ENCODE measurements around the gene PAX8.
A peak's percentile ranks its signal among the peaks of the same experiment; 100 is the strongest.

The PAX8 gene

DNA sequence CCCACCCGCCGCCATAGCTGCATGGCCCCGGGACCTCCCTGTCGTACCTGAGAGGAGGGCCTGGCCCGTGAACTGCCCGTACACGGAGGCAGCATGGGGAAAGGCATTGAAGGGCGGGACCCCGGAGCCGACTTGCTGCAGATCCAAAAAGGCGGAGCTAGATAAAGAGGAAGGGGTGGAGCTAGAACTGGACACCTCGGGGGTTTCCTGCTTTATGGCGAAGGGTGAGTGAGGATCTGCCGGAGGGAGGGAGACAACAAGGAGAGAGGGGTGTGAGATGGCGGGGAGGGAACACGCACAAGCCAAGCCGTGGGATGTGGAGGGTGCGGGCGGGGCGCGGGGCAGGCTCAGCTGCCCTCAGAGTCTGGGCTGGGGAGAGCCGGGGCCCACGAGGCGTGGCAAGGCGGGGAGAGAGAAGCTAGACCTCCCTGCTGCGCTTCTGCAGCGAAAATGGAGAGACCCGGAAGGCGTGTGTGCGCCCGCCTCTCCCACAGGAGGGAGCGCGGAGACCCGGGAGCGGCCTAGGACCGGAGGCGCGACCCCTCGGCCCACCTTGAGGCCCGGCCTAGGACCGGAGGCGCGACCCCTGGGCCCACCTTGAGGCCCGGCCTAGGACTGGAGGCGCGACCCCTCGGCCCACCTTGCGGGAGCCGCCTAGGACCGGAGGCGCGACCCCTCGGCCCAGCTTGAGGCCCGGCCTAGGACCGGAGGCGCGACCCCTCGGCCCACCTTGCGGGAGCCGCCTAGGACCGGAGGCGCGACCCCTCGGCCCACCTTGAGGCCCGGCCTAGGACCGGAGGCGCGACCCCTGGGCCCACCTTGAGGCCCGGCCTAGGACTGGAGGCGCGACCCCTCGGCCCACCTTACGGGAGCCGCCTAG, 43.1 kb downstream of the PAX8 start:
- DNase-seq, result peak; percentile 73

DNA sequence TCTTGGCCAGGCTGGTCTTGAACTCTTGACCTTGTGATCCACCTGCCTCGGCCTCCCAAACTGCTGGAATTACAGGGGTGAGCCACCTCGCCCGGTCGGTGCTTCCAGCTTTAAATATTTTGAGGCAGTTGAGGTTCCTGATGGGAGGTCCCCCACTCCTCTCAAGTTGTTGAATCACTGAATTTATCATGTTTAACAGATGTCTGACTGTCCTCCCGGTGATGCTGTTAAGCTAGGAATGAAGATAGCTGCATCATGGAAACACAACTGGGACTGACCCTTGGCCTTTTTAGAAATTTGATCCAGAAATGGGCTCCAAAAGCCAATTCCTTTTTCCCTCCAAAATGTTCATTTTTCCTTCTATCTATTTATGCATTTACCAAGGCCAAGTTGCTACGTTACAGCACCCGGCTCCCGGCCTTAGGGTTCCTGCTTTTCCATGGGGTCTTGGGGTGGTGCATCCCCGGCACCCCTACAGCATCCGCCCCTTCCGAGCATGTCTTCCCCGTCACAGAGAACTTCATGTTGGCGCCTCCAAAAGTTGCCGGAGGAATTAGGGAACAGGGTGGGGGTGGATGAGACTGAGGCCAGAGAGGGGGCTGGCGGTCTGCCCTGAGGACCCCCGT, 43.9 kb downstream of the PAX8 start:
- no peak for DNase-seq

DNA sequence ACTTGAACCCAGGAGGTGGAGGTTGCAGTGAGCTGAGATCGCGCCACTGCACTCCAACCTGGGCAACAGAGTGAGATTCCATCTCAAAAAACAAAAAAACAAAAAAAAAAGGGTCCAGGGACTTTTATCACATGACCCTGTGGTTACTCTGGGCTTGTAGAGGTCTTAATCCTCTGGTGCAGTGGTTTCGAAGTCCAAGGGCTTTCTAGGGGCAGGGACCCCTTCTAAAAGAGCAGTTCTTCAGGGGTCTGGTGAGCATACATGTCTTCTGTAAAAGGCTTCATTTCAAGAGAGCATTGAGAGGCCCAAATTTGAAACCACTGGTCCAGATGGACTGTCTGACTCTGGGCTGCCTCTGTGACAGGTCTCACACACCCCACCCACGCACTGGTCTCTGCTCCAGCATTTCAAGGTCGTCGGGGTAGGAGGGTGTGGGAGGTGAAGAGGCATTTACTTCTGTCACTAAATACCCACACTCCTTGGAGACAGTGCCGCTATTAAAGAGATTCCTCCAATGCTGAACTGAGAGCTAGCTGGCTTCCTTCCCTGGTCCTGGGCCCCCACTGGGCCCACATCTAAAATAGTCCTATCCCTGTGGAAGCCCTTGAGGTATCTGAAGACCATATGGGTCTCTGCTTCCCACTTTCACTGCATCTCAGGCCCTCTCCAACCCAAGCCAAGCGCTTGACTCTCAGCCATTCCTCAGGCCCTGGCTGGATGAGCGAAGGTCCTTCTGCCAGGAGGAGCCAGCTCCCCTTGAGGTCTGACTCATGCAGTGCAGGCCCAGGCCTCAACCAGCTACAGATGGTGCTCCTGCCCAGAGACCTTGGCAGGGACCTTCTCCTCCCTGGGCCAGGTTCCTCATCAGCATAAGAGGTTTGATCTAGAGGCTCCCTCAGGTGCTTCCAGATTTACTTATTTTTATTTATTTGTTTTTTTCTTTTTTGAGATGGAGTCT, 44.8 kb downstream of the PAX8 start:
- no peak for DNase-seq

DNA sequence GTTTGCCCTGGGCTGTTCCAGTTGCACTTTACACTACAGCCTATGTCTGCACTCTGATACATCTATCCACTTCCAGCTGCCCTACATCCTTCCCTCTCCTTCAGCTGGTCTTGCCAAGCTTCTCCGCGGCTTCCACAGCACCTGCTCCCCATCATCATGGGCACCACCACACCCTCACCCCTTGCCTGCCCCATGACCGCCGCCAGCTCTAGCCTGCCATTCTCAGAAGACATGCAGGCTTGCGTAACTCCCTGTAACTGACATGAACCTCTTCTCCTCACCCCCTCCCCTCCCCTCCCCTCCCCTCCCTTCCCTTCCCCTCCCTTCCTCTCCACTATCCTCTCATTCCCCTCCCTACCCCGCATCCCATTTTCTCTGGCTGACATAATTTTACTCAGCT, 46.0 kb downstream of the PAX8 start:
- peak; percentile 50 for DNase-seq

DNA sequence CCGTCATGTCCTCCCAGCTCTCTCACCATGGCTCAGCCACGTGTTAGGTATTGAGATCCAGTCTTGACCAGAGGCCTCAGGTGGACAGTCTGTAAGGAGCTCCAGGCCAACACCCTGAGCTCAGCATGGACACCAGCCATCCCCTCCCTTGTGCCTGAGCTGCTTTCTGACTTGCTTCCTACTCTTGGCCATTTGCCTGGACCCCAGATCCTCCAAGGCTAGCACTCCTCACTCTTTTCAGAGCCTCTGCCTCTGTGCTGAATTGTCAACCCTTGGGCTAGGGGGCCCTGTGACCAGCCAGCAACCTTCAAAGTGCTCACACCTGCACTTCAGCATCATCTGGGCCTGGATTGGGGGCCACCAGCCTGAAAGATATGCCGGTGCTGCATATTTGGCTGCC, 46.6 kb downstream of the PAX8 start:
- DNase-seq, result no peak

DNA sequence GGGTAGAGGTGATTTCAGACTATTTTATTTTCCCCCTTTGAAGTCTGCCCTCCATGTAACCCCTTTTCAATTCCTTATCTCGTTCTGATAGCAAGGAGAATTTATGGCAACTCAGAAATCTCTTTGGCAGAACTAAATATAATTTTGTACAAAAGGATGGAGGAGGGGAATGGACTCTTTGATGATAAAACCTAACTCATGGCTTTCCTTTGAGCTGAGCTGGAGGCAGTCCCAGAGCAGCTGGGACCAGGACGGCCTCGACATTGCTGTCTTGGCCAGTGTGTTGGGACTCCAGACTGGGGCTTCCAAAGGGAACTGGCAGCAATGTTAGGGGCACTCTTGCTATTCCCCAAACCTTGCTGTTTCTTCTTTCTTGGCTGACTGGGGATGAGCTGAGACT, 47.7 kb downstream of the PAX8 start:
- no peak for DNase-seq

DNA sequence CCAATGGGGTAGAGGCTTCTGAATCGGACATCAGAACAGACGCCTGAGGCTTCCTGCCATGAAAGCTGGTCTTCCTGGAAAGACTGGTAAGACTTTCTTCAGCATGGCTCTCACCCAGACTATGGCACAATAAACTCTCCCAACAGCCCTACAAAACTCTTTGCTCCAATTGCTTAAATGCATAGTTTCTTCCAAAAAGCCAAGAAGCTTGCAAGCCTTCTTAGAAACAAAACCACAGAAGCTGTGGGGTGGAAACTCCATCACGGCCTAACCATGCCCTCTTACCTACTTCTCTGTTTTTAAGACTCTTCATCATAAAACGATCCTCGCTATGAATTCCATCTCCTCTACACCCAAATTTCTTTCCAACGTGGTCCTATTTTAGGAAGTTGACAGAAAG, 48.2 kb downstream of the PAX8 start:
- DNase-seq, result no peak

DNA sequence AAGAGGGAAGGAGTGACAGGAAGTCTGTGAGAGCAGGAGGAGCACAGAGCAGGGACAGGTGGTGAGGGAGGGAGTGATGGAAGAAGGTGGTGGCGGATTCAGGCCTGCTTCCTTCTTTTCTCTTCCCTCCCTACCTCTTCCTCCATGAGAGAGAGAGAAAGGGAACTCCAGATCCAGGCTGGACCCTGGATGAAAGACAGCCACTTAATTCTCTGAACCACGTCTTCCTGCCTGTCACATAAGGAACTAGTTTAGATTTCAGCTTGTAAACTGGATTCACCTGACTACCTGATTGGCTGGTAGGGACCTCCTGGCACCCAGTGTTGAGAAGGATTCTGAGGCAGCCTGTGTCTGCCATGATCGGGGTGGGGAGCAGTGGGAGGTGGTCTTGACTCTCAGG, 48.9 kb downstream of the PAX8 start:
- DNase-seq, result no peak

DNA sequence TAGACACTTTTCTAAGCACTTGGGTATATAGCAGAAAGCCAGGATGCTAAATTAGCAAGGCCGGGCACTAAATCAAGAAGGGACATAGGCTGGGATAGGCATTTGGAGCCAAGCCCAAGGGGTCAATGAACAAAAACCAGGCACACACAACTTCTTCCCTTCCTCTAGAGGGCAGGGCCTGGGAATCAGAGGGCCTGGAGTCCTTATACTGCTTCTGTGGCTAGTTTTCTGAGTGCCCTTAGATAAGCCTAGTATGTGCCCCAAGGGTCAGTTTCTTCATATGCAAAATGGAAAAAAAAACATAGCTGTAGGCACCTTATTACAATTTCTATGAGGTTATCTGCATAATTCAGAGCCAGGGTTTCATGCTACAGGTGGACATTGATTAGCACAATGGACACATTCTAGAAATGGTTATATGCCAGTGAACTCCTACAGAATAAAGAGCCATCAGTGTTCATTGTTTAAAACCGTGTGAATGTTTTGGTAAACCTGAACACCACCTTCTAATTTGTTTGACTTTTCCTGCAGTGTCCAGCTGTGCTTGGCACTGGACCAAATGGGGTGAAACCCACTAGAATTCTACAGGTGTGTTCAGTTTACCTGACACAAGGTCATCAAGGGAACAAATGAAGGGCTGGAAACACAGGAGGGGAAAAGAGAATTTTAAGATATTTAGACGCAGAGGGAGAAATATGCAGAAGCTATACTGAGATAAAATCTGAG, 49.6 kb downstream of the PAX8 start:
- DNase-seq, result no peak

DNA sequence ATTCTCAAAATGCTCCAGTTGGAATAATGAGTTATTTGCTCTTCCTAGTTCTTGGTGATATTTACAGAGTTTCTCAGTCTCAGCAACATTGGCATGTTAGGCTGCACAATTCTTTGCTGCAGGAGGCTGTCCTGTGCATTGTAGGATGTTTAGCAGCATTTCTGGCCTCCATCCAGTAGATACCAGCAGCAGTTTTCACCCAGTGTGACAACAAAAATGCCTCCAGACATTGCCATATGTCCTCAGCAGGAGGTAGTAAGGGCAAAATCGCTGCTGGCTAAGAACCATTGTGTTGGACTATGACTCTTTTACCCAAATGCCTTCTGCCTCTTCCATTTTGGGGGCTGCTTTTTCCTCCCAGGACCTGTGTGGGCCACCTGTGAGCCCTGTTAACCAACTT, 50.4 kb downstream of the PAX8 start:
- DNase-seq, result no peak

DNA sequence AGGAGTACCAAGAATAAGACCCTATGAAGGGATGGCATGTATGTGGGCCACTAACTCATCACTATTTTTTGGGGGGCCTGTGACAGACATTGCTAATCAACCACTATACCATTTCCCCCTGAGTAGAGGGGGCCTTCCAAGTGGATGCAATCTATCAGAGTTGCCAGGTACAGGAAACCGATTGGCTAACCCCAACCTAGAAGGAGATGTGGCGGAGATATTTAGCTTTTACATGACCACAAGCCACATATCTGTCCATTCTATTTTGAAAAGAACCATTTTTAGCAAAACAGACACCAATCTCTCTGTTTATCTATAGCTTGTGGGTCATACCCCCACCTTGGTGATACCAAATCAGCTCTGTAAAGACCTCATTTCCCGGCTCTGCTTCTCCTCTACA, 51.0 kb downstream of the PAX8 start:
- no peak for DNase-seq

DNA sequence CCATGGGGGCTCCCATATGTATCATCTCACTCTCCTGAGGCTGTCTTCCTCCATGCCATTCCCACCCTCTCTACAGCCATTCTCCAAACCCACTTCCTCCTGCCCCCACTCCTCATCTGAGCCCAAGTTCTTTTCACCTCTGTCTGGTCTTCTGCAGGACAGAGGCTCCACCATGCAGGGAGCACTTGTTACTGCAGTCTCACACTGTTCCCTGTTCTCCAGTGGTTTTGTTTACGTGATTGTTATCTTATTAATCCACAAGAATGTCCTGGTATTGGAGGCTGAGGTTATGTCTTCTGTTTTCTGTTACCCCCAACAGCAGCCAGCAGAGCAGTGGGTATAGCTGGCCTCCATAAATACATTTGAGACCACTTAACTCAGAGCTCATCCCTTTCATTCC, 51.4 kb downstream of the PAX8 start:
- no peak for DNase-seq

DNA sequence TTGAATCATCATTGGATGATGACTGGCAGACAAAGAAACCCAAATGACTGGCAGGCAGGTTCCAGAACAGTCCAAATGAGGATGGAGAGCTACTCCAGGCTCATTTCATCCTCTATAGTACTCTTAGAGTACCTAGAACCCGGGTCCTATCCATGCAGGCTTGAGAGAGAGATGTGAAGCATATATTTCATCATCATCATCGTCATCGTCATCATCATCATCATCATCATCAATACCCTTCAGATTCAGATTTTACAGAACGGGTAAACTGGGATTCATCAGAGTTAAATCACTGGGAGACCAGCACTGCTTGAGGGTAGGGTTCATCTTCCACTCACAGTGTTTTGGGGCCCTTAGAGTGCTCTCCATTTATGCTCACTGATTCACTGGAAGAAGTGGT, 52.3 kb downstream of the PAX8 start:
- no peak for DNase-seq

DNA sequence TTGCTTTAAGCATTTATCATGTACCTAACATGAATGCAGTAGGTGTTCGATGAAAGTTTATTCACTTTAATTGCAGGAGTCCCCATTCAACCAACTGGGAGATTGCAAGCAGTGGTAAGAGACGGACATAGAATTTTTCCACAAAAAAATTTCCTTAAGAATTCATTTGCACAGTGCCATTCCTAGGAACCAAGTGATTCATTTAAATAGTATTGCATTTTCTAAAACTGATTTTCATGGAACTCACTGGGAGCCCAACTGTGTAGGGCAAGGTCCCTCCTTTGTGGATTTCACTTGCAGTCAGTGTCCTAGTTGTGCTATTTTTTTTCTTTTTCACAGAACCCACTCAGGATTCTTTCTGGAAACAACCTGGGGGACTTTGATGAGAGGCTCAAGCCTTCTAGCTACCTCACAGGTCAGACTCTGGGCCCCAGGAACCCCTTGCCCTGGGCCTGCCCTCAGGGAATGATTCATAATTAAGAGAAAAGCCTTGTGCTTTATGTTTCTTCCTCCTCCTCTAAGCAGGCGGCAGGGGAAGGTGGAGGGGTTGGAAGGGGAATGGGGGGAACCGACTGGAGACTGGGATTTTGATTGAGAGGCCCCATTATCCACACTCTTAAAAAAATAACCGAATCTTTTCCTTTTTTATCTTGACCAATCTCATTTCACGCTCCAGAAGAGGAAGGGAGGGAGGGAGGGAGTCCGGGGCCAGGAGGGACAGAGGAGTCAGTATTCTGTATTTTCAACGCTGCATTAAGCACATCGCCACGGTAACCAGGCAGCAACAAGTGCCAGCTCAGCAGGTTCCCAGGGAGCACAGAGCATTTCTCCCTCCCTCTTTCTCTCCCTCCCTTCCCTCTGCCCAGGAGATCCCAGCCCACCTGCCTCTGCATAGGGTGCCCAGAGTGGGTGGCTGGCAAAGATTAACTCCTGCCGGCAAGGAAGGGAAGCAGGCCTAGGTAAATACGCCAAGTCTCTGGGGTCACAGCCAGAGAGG, 53.2 kb downstream of the PAX8 start:
- peak; percentile 70 for DNase-seq

DNA sequence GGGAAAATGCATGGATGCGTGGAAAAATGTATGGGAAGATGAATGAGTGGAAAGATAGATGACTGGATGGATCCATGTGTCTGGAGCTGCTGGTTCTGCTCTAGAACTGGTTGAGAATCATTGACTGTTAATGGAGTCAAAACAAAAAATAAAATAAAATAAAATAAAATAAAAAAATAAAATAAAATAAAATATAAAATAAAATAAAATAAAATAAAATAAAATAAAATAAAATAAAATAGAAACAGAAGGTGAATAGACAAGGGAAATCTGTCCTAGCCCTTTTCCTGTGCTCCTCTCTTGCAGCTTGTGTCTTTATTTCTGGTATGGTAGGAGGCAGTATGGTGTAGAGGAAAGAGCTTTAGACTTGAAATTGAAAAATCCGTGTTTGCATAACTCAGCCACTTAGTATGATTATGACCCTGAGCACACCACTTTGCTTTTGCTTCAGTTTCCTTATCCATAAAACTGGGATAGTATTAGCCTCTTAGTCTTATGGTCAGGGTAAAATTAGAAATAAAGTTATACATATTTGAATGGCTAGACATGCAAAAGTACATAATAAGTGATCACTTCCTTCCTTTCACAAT, 54.0 kb downstream of the PAX8 start:
- no peak for DNase-seq

DNA sequence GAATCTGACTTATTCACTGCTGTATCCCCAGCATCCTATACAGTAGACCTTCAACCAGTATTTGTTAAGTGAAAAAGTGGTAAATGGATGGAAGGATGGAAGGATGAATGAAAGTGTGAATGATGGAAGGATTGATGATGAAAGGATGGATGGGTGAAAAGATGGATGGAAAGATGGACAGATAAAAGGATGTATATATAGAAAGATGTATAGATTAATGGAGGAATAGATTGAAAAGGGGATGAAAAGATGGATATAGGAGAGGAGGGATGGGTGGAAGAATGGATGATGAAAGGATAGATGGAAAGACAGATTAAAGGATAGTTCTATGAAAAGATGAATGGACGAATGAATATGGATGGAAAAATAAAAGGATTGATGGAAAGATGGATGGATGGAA, 54.9 kb downstream of the PAX8 start:
- DNase-seq, result no peak

DNA sequence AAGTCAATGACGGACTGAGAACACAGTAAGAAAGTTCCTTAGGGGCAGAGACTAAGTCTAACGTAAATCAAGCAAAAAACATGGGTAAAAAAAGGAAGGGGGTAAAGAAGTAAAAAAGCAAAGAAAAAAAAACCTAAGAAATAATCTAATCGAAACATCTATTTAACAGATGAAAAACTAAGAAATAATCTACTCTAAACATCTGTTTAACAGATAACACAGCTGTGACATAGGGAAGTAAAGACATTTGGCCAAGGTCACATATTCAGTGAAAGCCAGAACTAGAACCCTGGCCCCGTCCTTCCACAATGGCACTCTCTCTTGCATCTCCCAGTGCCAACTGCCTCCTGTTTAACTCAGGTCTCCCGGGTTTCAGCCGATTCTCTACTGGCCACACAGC, 56.9 kb downstream of the PAX8 start:
- DNase-seq, result no peak

DNA sequence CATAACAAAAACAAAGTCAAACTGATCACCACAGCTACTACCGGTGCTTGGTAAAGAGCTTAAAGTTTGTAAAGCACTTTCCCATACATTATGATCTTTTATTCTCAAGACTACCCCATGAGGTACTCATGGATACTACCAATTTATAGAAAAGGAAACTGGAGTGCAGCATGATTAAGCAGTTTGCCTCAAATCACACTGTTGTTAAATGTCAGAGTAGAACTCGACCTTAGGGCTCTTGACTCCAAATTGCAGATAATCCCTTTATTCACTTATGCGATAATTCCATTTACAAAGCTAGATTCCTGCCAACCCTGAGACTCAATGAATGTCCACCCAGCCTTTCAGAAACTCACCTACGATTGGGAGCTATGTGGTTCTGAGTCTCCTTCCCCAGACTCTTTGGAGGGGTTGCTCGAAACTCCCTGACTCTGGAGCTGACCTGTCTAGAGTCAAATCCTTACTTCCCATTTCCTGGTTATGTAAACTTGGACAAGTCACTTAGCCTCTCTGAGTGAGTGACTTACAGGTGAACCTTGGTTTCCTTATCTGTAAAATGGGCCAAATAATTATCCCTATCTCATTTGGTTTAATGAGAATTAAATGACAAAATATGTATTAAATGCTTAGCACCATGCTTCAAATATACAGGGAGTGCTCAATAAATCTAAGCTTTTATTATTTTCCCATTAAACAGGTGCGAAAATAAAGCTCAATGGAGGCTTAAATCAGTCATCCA, 57.6 kb downstream of the PAX8 start:
- no peak for DNase-seq

DNA sequence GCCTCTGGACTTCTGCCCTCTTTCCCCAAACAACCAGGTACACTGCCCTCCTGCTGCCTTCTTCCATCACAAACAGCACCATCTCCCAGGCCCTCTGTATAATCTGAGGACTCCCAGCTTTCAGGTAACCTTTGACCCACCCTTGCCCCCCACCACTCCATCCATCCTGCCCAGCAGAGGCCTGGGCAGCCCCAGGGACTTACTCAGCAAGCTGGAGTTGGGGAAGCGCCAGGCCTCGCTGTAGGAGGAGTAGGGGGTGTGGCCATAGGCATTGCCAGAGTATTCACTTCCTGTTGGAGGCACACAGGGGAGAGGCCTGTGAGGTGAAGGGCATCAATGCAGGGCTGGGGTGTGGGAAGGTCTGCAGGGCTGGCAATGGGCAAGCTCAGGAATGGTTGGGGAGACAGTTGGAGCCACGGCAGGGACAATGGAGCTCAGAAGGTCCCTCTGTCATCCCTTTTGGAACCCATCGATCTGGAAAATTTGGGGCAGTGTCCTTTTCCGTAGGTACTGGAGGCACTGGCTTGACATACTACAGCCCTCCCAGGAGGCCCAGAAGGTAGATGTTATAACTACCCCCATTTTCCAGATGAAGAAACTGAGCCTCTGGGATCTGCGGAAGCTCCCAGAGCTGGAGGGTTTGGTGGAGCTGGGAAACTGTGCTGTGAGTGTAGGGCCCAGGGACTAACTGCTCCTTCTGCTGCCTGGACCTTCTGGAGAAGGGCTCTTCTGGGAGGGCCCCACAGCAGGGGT, 58.7 kb downstream of the PAX8 start:
- DNase-seq, result no peak

DNA sequence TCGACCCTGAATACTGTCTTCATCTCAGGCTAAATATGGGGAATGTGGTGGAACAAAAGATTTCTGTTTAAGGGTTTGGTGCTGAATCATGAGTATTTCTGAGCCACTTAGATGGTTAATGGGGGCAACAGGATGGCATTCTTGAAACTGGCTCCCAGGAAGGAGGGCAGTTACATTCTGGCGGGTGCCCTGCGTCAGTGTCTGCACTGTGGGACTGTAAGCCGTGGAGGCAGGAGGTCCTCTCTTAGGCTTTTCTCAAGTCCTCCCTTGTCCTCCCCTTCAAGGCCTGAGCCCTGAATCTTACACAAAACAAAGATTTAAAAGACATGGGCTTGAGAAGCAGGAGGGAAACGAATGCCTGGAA, 59.2 kb downstream of the PAX8 start:
- no peak for DNase-seq
